ACC112 (cell line): Measurements from ENCODE around the gene ZMPSTE24.

Experiments used
- H2AFZ ChIP-seq: fragments of 200-600 bp; sonication (generic); one replicate; pipeline ENCODE4 v1.6.0; 2017; ENCODE audit warnings: antibody characterized with exemption, low read length; ENCODE audit not compliant: unreplicated experiment
- H3K27ac ChIP-seq: fragments of 200-600 bp; sonication (generic); 2 replicates; pipeline ENCODE4 v1.5.1; 2014; ENCODE audit warnings: low read depth, mild to moderate bottlenecking, antibody characterized with exemption, low read length, moderate library complexity
- H3K27me3 ChIP-seq: fragments of 200-600 bp; sonication (generic); 2 replicates; pipeline ENCODE4 v1.6.1; 2014; ENCODE audit warnings: mild to moderate bottlenecking, antibody characterized with exemption, low read length, moderate library complexity, mixed read lengths; ENCODE audit not compliant: insufficient read depth
- H3K36me3 ChIP-seq: fragments of 200-600 bp; sonication (generic); 2 replicates; pipeline ENCODE4 v1.6.1; 2016; ENCODE audit warnings: mild to moderate bottlenecking, antibody characterized with exemption, low read length, moderate library complexity, mixed read lengths; ENCODE audit not compliant: insufficient read depth
- H3K4me1 ChIP-seq: fragments of 200-600 bp; sonication (generic); one replicate; pipeline ENCODE4 v1.6.1; 2016; ENCODE audit warnings: low read length, mixed read lengths; ENCODE audit not compliant: insufficient read depth, unreplicated experiment, control insufficient read depth
- H3K4me3 ChIP-seq: fragments of 200-600 bp; sonication (generic); 2 replicates; pipeline ENCODE4 v1.5.1; 2014; ENCODE audit warnings: mild to moderate bottlenecking, low read depth, low read length
- H3K79me2 ChIP-seq: fragments of 200-600 bp; sonication (generic); one replicate; pipeline ENCODE4 v1.6.0; 2016; ENCODE audit warnings: low read length; ENCODE audit not compliant: control insufficient read depth, unreplicated experiment, insufficient read depth

Gene ZMPSTE24

GRCh38 chr1:40311692-40312091 lies 53.7 kb downstream of the ZMPSTE24 start:
- Histone ChIP-seq H3K27me3 (peaks cover 13% of the 10 kb centered on the region), H3K79me2 (no peaks in the 10 kb centered on the region), H3K4me1 (peaks cover 39% of the 10 kb centered on the region), H3K27ac (no peak overlapping the region), H2AFZ (no peak overlapping the region), H3K4me3 (no peak overlapping the region), H3K36me3 (no peaks in the 10 kb centered on the region)

- Histone ChIP-seq H3K4me3 (no peak overlapping the region), H3K36me3 (no peaks in the 10 kb centered on the region), H3K27ac (peak overlapping the region; percentile 64), H3K4me1 (peaks cover 39% of the 10 kb centered on the region), H3K79me2 (no peaks in the 10 kb centered on the region), H3K27me3 (peaks cover 22% of the 10 kb centered on the region), H2AFZ (no peak overlapping the region)
Measured at GRCh38 chr1:40312238-40313205, 54.5 kb downstream of the ZMPSTE24 start.

GRCh38 chr1:40313329-40313957 lies 55.4 kb downstream of the ZMPSTE24 start:
- Histone ChIP-seq H3K4me3 (peak overlapping the region; percentile 34; the same call in 1 of the 2 replicates), H2AFZ (no peak overlapping the region), H3K27me3 (peaks cover 29% of the 10 kb centered on the region), H3K36me3 (no peaks in the 10 kb centered on the region), H3K27ac (peak overlapping the region; percentile 64), H3K79me2 (no peaks in the 10 kb centered on the region), H3K4me1 (peaks cover 39% of the 10 kb centered on the region)

- peak overlapping the region; percentile 72; the same call in 1 of the 2 replicates for H3K4me3 ChIP-seq
Measured at GRCh38 chr1:40313958-40314720, 56.1 kb downstream of the ZMPSTE24 start.

GRCh38 chr1:40314721-40315238 lies 56.7 kb downstream of the ZMPSTE24 start:
- H3K4me3 ChIP-seq: peak overlapping the region; percentile 72
- H3K79me2 ChIP-seq: no peaks in the 10 kb centered on the region
- H3K36me3 ChIP-seq: no peaks in the 10 kb centered on the region
- peaks cover 30% of the 10 kb centered on the region for H3K27me3 ChIP-seq
- H3K27ac ChIP-seq: peak overlapping the region; percentile 64
- H2AFZ ChIP-seq: peak overlapping the region; percentile 22
- peaks cover 39% of the 10 kb centered on the region for H3K4me1 ChIP-seq

More at GRCh38 chr1:40313958-40314720, 56.1 kb downstream of the ZMPSTE24 start:
- Histone ChIP-seq H3K27ac (peak overlapping the region; percentile 64), H3K36me3 (no peaks in the 10 kb centered on the region), H3K4me1 (peaks cover 39% of the 10 kb centered on the region), H3K79me2 (no peaks in the 10 kb centered on the region), H2AFZ (no peak overlapping the region), H3K27me3 (peaks cover 30% of the 10 kb centered on the region)

- Histone ChIP-seq H3K79me2 (no peaks in the 10 kb centered on the region), H3K36me3 (no peaks in the 10 kb centered on the region), H3K4me3 (peak overlapping the region; percentile 72), H2AFZ (peak overlapping the region; percentile 77), H3K27me3 (peaks cover 30% of the 10 kb centered on the region), H3K27ac (peak overlapping the region; percentile 64; the same call in 1 of the 2 replicates), H3K4me1 (peaks cover 39% of the 10 kb centered on the region)
Measured at GRCh38 chr1:40315239-40315794, 57.3 kb downstream of the ZMPSTE24 start.

- Histone ChIP-seq H3K27ac (no peak overlapping the region), H3K27me3 (peaks cover 30% of the 10 kb centered on the region), H2AFZ (peak overlapping the region; percentile 77), H3K4me1 (peaks cover 39% of the 10 kb centered on the region), H3K79me2 (no peaks in the 10 kb centered on the region), H3K4me3 (peak overlapping the region; percentile 72), H3K36me3 (no peaks in the 10 kb centered on the region)
Measured at GRCh38 chr1:40315795-40316594, 58.0 kb downstream of the ZMPSTE24 start.

- Histone ChIP-seq H2AFZ (peak within 1 kb of the TSS; percentile 34), H3K4me3 (peak within 1 kb of the TSS; percentile 72), H3K4me1 (peaks cover 39% of the 10 kb centered on the region), H3K36me3 (no peaks in the 10 kb centered on the region), H3K27me3 (peaks cover 30% of the 10 kb centered on the region), H3K27ac (no peak within 1 kb of the TSS), H3K79me2 (no peaks in the 10 kb centered on the region)
Measured at GRCh38 chr1:40316595-40317393, 58.8 kb downstream of the ZMPSTE24 start, which contains the start of gene COL9A2. TSS of gene COL9A2 (minus strand) at chr1:40317286. CDS start at chr1:40317197, 89 bp downstream.
